SK-N-SH treated with all-trans-retinoic acid at 6 μM for 48 hours (cell line): ENCODE data around the gene RNF111.
"Not testable (repeated sequence)": the region's sequence is repeated elsewhere in the genome, so short reads cannot be mapped to it uniquely, and the experiment has no call there.

ENCODE experiments used
- ATAC-seq: fragments of 200-7000 bp; cut with Tn5 transposase; 3 replicates; pipeline ENCODE4 v1.9.1; 2020; ENCODE audit warnings: mild to moderate bottlenecking, moderate library complexity
- ARNTL ChIP-seq: fragments of 450-650 bp; formaldehyde crosslinking; IDR thresholded peaks from 2 replicates; pipeline ENCODE4 v1.5.0; 2020; ENCODE audit warnings: low read depth, mild to moderate bottlenecking, moderate library complexity, borderline replicate concordance
- ESRRG ChIP-seq: fragments of 250-450 bp; sonication (Bioruptor Pico); IDR thresholded peaks from 2 replicates; pipeline ENCODE4 v1.6.1; 2021; ENCODE audit warnings: mild to moderate bottlenecking
- GLIS3 ChIP-seq: fragments of 250-450 bp; sonication (Bioruptor Pico); IDR thresholded peaks from 2 replicates; pipeline ENCODE4 v1.5.0; 2020; ENCODE audit warnings: mild to moderate bottlenecking, moderate library complexity
- ISL1 ChIP-seq: fragments of 250-450 bp; sonication (Bioruptor Pico); IDR thresholded peaks from 2 replicates; pipeline ENCODE4 v2.1.2; 2022; ENCODE audit warnings: mild to moderate bottlenecking, moderate library complexity
- PPARA ChIP-seq: fragments of 250-450 bp; sonication (Bioruptor Pico); IDR thresholded peaks from 2 replicates; pipeline ENCODE4 v1.5.0; 2020; ENCODE audit warnings: mild to moderate bottlenecking, borderline replicate concordance
- RARB ChIP-seq: fragments of 250-450 bp; sonication (Bioruptor Pico); IDR thresholded peaks from 2 replicates; pipeline ENCODE4 v1.8.0; 2021; ENCODE audit warnings: mild to moderate bottlenecking, moderate library complexity
- SNAI2 ChIP-seq: fragments of 250-450 bp; sonication (Bioruptor Pico); IDR thresholded peaks from 2 replicates; pipeline ENCODE4 v1.5.0; 2020; ENCODE audit warnings: mild to moderate bottlenecking, moderate library complexity
- TCF4 ChIP-seq: fragments of 250-450 bp; sonication (Bioruptor Pico); IDR thresholded peaks from 2 replicates; pipeline ENCODE4 v1.8.0; 2021; ENCODE audit warnings: mild to moderate bottlenecking, moderate library complexity, borderline replicate concordance
- TOX ChIP-seq: fragments of 250-450 bp; sonication (Bioruptor Pico); IDR thresholded peaks from 2 replicates; pipeline ENCODE4 v1.8.0; 2021; ENCODE audit warnings: mild to moderate bottlenecking, moderate library complexity, borderline replicate concordance
- ZNF565 ChIP-seq: fragments of 450-650 bp; formaldehyde crosslinking; conservative IDR thresholded peaks from 2 replicates; pipeline ENCODE4 v1.5.0; 2020; ENCODE audit warnings: low read depth, mild to moderate bottlenecking, moderate library complexity
- ZNF8 ChIP-seq: fragments of 450-650 bp; formaldehyde crosslinking; IDR thresholded peaks from 2 replicates; pipeline ENCODE4 v1.5.0; 2020; ENCODE audit warnings: mild to moderate bottlenecking, moderate library complexity
- TF ChIP-seq, protein P1 (sequence below): fragments of 250-450 bp; sonication (Bioruptor Pico); IDR thresholded peaks from 2 replicates; pipeline ENCODE4 v1.5.0; 2020; ENCODE audit warnings: mild to moderate bottlenecking, moderate library complexity
- TF ChIP-seq, protein P2 (sequence below): fragments of 250-450 bp; sonication (Bioruptor Pico); IDR thresholded peaks from 2 replicates; pipeline ENCODE4 v1.5.1; 2020; ENCODE audit warnings: low read depth, mild to moderate bottlenecking, moderate library complexity
- TF ChIP-seq, protein P3 (sequence below): fragments of 250-450 bp; sonication (Bioruptor Pico); IDR thresholded peaks from 2 replicates; pipeline ENCODE4 v1.5.1; 2021; ENCODE audit warnings: mild to moderate bottlenecking, moderate library complexity
- TF ChIP-seq, protein P4 (sequence below): fragments of 250-450 bp; sonication (Bioruptor Pico); IDR thresholded peaks from 2 replicates; pipeline ENCODE4 v1.8.0; 2020; ENCODE audit warnings: mild to moderate bottlenecking, moderate library complexity, borderline replicate concordance
- TF ChIP-seq, protein P5 (sequence below): fragments of 250-450 bp; sonication (Bioruptor Pico); IDR thresholded peaks from 2 replicates; pipeline ENCODE4 v1.8.0; 2021; ENCODE audit warnings: low read depth, mild to moderate bottlenecking, moderate library complexity, borderline replicate concordance

The RNF111 gene

DNA sequence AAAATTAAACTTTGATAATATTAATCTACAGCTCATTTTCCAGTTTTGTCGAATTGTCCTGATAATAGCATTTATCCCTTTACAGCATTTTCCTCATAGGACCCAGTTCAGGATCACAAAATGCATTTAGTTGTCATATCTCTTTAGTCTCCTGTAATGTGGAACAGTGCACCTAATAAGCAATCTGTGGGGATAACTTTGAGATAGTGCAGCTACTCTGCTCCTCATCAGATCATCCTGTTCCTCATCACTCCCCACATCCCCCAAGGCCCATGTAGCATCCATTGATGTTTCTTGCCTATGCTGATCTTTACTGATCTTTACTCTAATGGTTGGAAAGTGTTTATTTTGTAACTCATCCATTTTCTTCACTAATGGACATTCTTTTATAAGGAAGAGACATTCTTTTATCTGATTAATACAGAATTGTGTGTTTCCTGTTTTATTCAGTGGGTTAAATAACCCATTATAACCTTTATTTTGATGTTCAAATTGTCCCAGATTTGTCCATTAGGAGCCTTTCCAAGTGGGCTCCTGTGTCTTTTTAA lies 7.5 kb downstream of the RNF111 start:
- ATAC-seq = peak; percentile 87
- TF ChIP-seq, protein P1, sequence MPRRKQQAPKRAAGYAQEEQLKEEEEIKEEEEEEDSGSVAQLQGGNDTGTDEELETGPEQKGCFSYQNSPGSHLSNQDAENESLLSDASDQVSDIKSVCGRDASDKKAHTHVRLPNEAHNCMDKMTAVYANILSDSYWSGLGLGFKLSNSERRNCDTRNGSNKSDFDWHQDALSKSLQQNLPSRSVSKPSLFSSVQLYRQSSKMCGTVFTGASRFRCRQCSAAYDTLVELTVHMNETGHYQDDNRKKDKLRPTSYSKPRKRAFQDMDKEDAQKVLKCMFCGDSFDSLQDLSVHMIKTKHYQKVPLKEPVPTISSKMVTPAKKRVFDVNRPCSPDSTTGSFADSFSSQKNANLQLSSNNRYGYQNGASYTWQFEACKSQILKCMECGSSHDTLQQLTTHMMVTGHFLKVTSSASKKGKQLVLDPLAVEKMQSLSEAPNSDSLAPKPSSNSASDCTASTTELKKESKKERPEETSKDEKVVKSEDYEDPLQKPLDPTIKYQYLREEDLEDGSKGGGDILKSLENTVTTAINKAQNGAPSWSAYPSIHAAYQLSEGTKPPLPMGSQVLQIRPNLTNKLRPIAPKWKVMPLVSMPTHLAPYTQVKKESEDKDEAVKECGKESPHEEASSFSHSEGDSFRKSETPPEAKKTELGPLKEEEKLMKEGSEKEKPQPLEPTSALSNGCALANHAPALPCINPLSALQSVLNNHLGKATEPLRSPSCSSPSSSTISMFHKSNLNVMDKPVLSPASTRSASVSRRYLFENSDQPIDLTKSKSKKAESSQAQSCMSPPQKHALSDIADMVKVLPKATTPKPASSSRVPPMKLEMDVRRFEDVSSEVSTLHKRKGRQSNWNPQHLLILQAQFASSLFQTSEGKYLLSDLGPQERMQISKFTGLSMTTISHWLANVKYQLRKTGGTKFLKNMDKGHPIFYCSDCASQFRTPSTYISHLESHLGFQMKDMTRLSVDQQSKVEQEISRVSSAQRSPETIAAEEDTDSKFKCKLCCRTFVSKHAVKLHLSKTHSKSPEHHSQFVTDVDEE (CRISPR knock-in tag) = peak; percentile 97
- TF ChIP-seq, protein P2, sequence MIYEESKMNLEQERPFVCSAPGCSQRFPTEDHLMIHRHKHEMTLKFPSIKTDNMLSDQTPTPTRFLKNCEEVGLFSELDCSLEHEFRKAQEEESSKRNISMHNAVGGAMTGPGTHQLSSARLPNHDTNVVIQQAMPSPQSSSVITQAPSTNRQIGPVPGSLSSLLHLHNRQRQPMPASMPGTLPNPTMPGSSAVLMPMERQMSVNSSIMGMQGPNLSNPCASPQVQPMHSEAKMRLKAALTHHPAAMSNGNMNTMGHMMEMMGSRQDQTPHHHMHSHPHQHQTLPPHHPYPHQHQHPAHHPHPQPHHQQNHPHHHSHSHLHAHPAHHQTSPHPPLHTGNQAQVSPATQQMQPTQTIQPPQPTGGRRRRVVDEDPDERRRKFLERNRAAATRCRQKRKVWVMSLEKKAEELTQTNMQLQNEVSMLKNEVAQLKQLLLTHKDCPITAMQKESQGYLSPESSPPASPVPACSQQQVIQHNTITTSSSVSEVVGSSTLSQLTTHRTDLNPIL (CRISPR knock-in tag) = peak; percentile 63; the same call in 1 of the 2 replicates
- TF ChIP-seq, protein P3, sequence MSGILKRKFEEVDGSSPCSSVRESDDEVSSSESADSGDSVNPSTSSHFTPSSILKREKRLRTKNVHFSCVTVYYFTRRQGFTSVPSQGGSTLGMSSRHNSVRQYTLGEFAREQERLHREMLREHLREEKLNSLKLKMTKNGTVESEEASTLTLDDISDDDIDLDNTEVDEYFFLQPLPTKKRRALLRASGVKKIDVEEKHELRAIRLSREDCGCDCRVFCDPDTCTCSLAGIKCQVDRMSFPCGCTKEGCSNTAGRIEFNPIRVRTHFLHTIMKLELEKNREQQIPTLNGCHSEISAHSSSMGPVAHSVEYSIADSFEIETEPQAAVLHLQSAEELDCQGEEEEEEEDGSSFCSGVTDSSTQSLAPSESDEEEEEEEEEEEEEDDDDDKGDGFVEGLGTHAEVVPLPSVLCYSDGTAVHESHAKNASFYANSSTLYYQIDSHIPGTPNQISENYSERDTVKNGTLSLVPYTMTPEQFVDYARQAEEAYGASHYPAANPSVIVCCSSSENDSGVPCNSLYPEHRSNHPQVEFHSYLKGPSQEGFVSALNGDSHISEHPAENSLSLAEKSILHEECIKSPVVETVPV (CRISPR knock-in tag) = peak; percentile 86
- peak; percentile 98 for TF ChIP-seq ISL1 (CRISPR knock-in tag)
- TF ChIP-seq, protein P4, sequence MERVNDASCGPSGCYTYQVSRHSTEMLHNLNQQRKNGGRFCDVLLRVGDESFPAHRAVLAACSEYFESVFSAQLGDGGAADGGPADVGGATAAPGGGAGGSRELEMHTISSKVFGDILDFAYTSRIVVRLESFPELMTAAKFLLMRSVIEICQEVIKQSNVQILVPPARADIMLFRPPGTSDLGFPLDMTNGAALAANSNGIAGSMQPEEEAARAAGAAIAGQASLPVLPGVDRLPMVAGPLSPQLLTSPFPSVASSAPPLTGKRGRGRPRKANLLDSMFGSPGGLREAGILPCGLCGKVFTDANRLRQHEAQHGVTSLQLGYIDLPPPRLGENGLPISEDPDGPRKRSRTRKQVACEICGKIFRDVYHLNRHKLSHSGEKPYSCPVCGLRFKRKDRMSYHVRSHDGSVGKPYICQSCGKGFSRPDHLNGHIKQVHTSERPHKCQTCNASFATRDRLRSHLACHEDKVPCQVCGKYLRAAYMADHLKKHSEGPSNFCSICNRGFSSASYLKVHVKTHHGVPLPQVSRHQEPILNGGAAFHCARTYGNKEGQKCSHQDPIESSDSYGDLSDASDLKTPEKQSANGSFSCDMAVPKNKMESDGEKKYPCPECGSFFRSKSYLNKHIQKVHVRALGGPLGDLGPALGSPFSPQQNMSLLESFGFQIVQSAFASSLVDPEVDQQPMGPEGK (CRISPR knock-in tag) = no peak
- TF ChIP-seq, protein P5, sequence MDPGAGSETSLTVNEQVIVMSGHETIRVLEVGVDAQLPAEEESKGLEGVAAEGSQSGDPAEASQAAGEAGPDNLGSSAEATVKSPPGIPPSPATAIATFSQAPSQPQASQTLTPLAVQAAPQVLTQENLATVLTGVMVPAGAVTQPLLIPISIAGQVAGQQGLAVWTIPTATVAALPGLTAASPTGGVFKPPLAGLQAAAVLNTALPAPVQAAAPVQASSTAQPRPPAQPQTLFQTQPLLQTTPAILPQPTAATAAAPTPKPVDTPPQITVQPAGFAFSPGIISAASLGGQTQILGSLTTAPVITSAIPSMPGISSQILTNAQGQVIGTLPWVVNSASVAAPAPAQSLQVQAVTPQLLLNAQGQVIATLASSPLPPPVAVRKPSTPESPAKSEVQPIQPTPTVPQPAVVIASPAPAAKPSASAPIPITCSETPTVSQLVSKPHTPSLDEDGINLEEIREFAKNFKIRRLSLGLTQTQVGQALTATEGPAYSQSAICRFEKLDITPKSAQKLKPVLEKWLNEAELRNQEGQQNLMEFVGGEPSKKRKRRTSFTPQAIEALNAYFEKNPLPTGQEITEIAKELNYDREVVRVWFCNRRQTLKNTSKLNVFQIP = no peak; the same call in 1 of the 2 replicates
- TF ChIP-seq ESRRG (CRISPR knock-in tag) = peak; percentile 96
- TF ChIP-seq GLIS3 = peak; percentile 86
- TF ChIP-seq ZNF8 (CRISPR knock-in tag) = peak; percentile 11; the same call in 1 of the 2 replicates
- TF ChIP-seq TCF4 (CRISPR knock-in tag) = peak; percentile 99
- TF ChIP-seq, all 23 proteins: peak for 8

DNA sequence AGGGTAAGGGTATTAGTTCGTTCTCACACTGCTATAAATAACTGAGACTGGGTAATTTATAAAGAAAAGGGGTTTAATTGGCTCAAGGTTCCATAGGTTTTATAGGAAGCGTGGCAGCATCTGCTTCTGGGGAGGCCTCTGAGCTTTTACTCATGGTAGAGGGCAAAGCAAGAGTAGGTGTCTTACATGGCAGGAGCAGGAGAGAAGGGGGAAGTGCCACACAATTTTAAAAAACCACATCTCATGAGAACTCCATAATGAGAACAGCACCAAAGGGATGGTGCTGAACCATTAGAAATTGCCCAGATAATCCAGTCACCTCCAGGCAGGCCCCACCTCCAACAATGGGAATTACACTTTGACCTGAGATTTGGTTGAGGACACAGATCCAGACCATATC lies 12.2 kb downstream of the RNF111 start:
- ATAC-seq = no peak
- TF ChIP-seq PPARA (CRISPR knock-in tag) = no peak
- TF ChIP-seq, protein P5 = no peak
- TF ChIP-seq ZNF565 (CRISPR knock-in tag) = no peak
- TF ChIP-seq SNAI2 (CRISPR knock-in tag) = no peak
- TF ChIP-seq, protein P2 (CRISPR knock-in tag) = no peak
- TF ChIP-seq RARB = no peak
- TF ChIP-seq ARNTL (CRISPR knock-in tag) = no peak
- no peak for TF ChIP-seq GLIS3
- TF ChIP-seq ESRRG (CRISPR knock-in tag) = no peak
- TF ChIP-seq TOX (CRISPR knock-in tag) = no peak

DNA sequence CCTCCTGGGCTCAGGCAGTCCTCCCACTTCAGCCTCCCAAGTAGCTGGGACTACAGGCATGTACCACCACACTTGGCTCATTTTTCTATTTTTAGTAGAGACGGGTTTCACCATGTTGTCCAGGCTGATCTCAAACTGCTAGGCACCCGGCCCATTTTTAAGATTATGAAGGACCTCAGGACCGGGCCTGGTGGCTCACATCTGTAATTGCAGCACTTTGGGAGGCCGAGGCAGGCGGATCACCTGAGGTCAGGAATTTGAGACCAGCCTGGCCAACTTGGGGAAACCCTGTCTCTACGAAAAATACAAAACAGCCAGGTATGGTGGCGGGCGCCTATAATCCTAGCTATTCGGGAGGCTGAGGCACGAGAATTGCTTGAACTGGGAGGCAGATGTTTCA lies 12.8 kb downstream of the RNF111 start:
- ATAC-seq = not testable (repeated sequence)
